Cardiac muscle cell (in vitro differentiated cells and primary cell): Measurements from ENCODE around the gene RER1. TPM values are rescaled to one million over a fixed set of nuclear protein-coding genes. Genes with fewer than 3 reads are reported as not detected.

ENCODE experiments used
- DNase-seq, 2 donors: peaks; one replicate each; pipeline versions ENCODE4 v3.0.0 to v3.0.0-alpha.2; 2010 to 2017; ENCODE audit warnings: low read depth in 1 of 2, low spot score in 1 of 2
- H3K27ac ChIP-seq: fragments of 200-600 bp; sonication (generic); 2 replicates; pipeline ENCODE4 v1.5.1; 2016
- H3K27me3 ChIP-seq: fragments of 200-600 bp; sonication (generic); 2 replicates; pipeline ENCODE4 v1.6.0; 2016; ENCODE audit warnings: control low read depth
- H3K36me3 ChIP-seq: fragments of 200-600 bp; sonication (generic); 2 replicates; pipeline ENCODE4 v1.5.1; 2016; ENCODE audit warnings: control low read depth
- H3K4me1 ChIP-seq: fragments of 200-600 bp; sonication (generic); 2 replicates; pipeline ENCODE4 v1.8.1; 2017; ENCODE audit warnings: low read depth, mild to moderate bottlenecking, mixed run types
- H3K4me3 ChIP-seq: fragments of 200-600 bp; sonication (generic); 2 replicates; pipeline ENCODE4 v1.5.1; 2016; ENCODE audit warnings: mild to moderate bottlenecking
- H3K9me3 ChIP-seq: fragments of 200-600 bp; sonication (generic); 2 replicates; pipeline ENCODE4 v1.5.1; 2017; ENCODE audit warnings: low read depth, mild to moderate bottlenecking, control low read depth
- polyA plus RNA-seq: library from polyadenylated mRNA; unstranded; fragments of >200 nt; fragmentation: Nextera tagmentation; extraction: Ambion mirVana; gene quantifications from 2 replicates; pipeline ENCODE4 v1.2.1, GENCODE V29; 2016
- total RNA-seq: library from RNA; depleted of rRNA; stranded (reverse); fragments of >200 nt; gene quantifications from 2 replicates; pipeline ENCODE4 v1.2.3, GENCODE V29; 2016
- TF ChIP-seq, protein P1 (sequence below): IDR thresholded peaks from 2 replicates; pipeline ENCODE4 v1.5.1; 2012; ENCODE audit warnings: low read depth, mild to moderate bottlenecking, low read length

The RER1 gene
- total and polyA plus RNA-seq, 2 experiments from 2014 or later, result 46.5 to 112 TPM

- no peak for DNase-seq
- H3K9me3 ChIP-seq, result no peaks in the 10 kb centered on the region
- no peaks in the 10 kb centered on the region for H3K27me3 ChIP-seq
- TF ChIP-seq, protein P1, sequence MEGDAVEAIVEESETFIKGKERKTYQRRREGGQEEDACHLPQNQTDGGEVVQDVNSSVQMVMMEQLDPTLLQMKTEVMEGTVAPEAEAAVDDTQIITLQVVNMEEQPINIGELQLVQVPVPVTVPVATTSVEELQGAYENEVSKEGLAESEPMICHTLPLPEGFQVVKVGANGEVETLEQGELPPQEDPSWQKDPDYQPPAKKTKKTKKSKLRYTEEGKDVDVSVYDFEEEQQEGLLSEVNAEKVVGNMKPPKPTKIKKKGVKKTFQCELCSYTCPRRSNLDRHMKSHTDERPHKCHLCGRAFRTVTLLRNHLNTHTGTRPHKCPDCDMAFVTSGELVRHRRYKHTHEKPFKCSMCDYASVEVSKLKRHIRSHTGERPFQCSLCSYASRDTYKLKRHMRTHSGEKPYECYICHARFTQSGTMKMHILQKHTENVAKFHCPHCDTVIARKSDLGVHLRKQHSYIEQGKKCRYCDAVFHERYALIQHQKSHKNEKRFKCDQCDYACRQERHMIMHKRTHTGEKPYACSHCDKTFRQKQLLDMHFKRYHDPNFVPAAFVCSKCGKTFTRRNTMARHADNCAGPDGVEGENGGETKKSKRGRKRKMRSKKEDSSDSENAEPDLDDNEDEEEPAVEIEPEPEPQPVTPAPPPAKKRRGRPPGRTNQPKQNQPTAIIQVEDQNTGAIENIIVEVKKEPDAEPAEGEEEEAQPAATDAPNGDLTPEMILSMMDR, result no peak
- H3K4me3 ChIP-seq, result no peak overlapping the region
- H3K4me1 ChIP-seq, result no peaks in the 10 kb centered on the region
- H3K27ac ChIP-seq, result no peak overlapping the region
- no peaks in the 10 kb centered on the region for H3K36me3 ChIP-seq
Measured at GRCh38 chr1:2380816-2381591, 10.6 kb upstream of the RER1 start.

DNA sequence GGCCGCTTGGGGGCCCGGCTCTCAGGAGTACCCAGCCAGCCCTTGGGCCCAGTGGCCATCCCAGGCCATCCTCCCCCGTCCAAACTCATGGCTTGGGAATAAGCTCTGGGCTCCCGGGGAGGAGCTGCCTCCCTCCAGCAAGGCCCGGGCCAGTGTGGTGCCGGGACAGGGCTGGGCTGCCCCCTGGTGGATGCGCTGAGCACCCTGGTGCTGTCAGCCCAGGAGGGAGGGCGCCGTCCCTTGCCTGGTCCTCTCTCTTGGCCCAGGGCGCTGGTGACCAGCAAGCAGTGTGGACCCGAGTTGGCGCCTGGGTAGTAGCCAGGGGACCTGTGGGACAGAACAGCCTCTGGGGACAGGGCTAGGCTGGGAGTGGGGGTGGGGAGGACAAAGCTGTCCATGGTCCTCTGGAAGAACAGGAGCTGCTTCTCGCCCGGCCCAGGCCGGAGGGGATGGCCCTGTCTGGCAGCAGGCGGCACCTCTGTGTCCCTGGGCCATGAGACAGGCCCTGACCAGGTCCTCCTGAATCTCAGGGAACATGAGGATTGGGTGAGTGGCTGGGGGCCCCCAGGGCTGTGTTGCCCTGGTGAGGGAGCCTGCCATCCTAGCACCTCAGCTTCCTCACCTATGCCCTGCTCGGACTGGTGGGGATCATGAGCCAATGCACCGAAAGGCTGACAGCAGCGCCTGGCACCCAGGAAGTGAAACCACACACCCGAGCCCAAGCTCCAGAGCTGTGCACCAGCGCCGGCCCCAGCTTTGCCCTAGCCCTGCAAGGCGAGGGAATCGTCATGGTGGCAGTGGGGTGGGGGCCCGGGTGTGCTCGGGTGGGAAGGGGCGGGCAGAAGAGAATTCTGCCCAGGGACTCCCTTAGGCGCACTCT is 9.7 kb upstream of the RER1 start:
- no peaks in the 10 kb centered on the region for H3K9me3 ChIP-seq
- no peak overlapping the region for H3K27ac ChIP-seq
- DNase-seq, result peak; percentile 82 to 88
- H3K27me3 ChIP-seq, result no peaks in the 10 kb centered on the region
- no peak overlapping the region for H3K4me3 ChIP-seq
- TF ChIP-seq, protein P1, result peak; percentile 94
- H3K36me3 ChIP-seq, result no peaks in the 10 kb centered on the region
- no peaks in the 10 kb centered on the region for H3K4me1 ChIP-seq

- H3K4me3 ChIP-seq, result no peak overlapping the region
- H3K27me3 ChIP-seq, result no peaks in the 10 kb centered on the region
- H3K9me3 ChIP-seq, result no peaks in the 10 kb centered on the region
- peak; percentile 32 to 54 for DNase-seq
- TF ChIP-seq, protein P1, result peak; percentile 56
- H3K4me1 ChIP-seq, result no peaks in the 10 kb centered on the region
- no peak overlapping the region for H3K27ac ChIP-seq
- no peaks in the 10 kb centered on the region for H3K36me3 ChIP-seq
Measured at GRCh38 chr1:2382621-2383361, 8.8 kb upstream of the RER1 start.

DNA sequence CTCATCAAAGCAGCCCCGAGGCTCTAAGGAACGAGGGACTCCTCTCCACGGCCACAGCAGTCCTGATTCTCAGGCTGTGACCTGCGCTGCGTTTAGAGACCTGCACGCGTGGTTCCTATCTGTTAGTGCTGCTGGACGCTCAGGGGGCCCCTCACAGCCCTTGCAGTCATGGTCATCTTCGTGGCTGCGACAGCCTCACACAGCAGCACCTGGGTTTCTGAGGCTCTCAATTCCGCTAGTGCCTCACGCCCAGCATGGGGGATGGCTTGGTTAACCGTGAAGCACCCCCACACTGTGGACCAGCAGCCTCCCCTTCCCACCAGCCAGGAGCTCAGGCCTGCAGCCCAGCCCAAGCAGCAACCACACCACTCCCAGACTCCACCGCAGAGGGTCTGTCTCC is 8.1 kb upstream of the RER1 start:
- Histone ChIP-seq H3K27ac (no peak overlapping the region), H3K9me3 (no peaks in the 10 kb centered on the region), H3K4me1 (no peaks in the 10 kb centered on the region), H3K36me3 (no peaks in the 10 kb centered on the region), H3K4me3 (no peak overlapping the region), H3K27me3 (no peaks in the 10 kb centered on the region)
- TF ChIP-seq, protein P1, result no peak
- DNase-seq, result no peak

- Histone ChIP-seq H3K9me3 (no peaks in the 10 kb centered on the region), H3K4me1 (no peaks in the 10 kb centered on the region), H3K27ac (no peak overlapping the region), H3K36me3 (no peaks in the 10 kb centered on the region), H3K27me3 (no peaks in the 10 kb centered on the region), H3K4me3 (no peak overlapping the region)
- TF ChIP-seq, protein P1, result no peak
- no peak for DNase-seq
Measured at GRCh38 chr1:2384130-2384860, 7.3 kb upstream of the RER1 start.
